ENCODE results near the gene CREBBP.

The CREBBP gene

GRCh38 chr16:3881499-3881990 is 1.0 kb upstream of the CREBBP start:
- no peak overlapping the region for H3K27ac ChIP-seq (ENCODE audit: low read length, poor library complexity, severe bottlenecking)
- peak overlapping the region in 1 of 2 experiments; percentile 77 for H2BK12ac ChIP-seq (ENCODE audit: low read length in 2 of 2)
- no peak overlapping the region for H3K23ac ChIP-seq (ENCODE audit: low read length in 2 of 2)
- peak overlapping the region; percentile 93 for H3K18ac ChIP-seq (ENCODE audit: low read depth in 1 of 2, low read length in 2 of 2)
- peak overlapping the region; percentile 67 to 80 for H3K4me3 ChIP-seq (ENCODE audit: insufficient read depth in 1 of 2, low read depth in 1 of 2, low read length in 2 of 2)
- H3K79me1 ChIP-seq (replicated peaks; ENCODE audit: low read length, poor library complexity, severe bottlenecking) = peaks cover 9% of the 10 kb centered on the region
- H2AK5ac ChIP-seq (ENCODE audit: low read length, severe bottlenecking) = peak overlapping the region; percentile 6
- peak overlapping the region in 1 of 2 experiments; percentile 90 for H3K4ac ChIP-seq (ENCODE audit: low read depth in 1 of 2, low read length in 2 of 2)
- no peak overlapping the region for H2BK5ac ChIP-seq (ENCODE audit: low read depth, low read length, poor library complexity, severe bottlenecking)
- peak overlapping the region; percentile 99 for H3K4me2 ChIP-seq (ENCODE audit: low read length, poor library complexity, severe bottlenecking)
- peak overlapping the region; percentile 80 for H4K91ac ChIP-seq (ENCODE audit: low read length)
- H4K8ac ChIP-seq (ENCODE audit: low read length) = peak overlapping the region; percentile 100
- peaks cover 14% of the 10 kb centered on the region for H3K4me1 ChIP-seq (ENCODE audit: control insufficient read depth, insufficient read depth, low read depth, low read length)
- H2BK120ac ChIP-seq (ENCODE audit: low read depth, low read length) = no peak overlapping the region
- peak overlapping the region; percentile 99 for H2AFZ ChIP-seq (ENCODE audit: low read depth, low read length)
- peaks cover 4 to 6% of the 10 kb centered on the region in 2 experiments for H3K36me3 ChIP-seq (ENCODE audit: control insufficient read depth in 1 of 2, insufficient read depth in 2 of 2, low read depth in 1 of 2, low read length in 2 of 2)
- H3K9me3 ChIP-seq (ENCODE audit: control insufficient read depth, low read length) = no peaks in the 10 kb centered on the region
- WGBS = 56% methylated on average over 30 of the region's 30 CpGs
- DNase-seq = no peak
- no peak overlapping the region for H2BK15ac ChIP-seq (ENCODE audit: low read depth, poor library complexity, severe bottlenecking)
- H3K9ac ChIP-seq (ENCODE audit: low read length) = peak overlapping the region; percentile 92
- H3K14ac ChIP-seq (ENCODE audit: low read length in 2 of 2) = peak overlapping the region in 1 of 2 experiments; percentile 68
- H3K27me3 ChIP-seq (ENCODE audit: control insufficient read depth in 1 of 2, insufficient read depth in 1 of 2, low read length in 2 of 2) = no peaks in the 10 kb centered on the region

- Histone ChIP-seq H3K4me2 (ENCODE audit: low read length, poor library complexity, severe bottlenecking) (peak overlapping the region; percentile 66), H3K4ac (ENCODE audit: low read depth in 1 of 2, low read length in 2 of 2) (peak overlapping the region in 1 of 2 experiments; percentile 76), H2BK15ac (ENCODE audit: low read depth, poor library complexity, severe bottlenecking) (peak overlapping the region; percentile 86), H3K9ac (ENCODE audit: low read length) (peak overlapping the region; percentile 92), H3K79me1 (replicated peaks; ENCODE audit: low read length, poor library complexity, severe bottlenecking) (peaks cover 9% of the 10 kb centered on the region), H3K27ac (ENCODE audit: low read length, poor library complexity, severe bottlenecking) (no peak overlapping the region), H2AFZ (ENCODE audit: low read depth, low read length) (no peak overlapping the region), H2BK120ac (ENCODE audit: low read depth, low read length) (peak overlapping the region; percentile 88), H2AK5ac (ENCODE audit: low read length, severe bottlenecking) (no peak overlapping the region), H3K4me1 (ENCODE audit: control insufficient read depth, insufficient read depth, low read depth, low read length) (peaks cover 14% of the 10 kb centered on the region), H4K8ac (ENCODE audit: low read length) (peak overlapping the region; percentile 71), H2BK12ac (ENCODE audit: low read length in 2 of 2) (no peak overlapping the region), H4K91ac (ENCODE audit: low read length) (peak overlapping the region; percentile 95), H2BK5ac (ENCODE audit: low read depth, low read length, poor library complexity, severe bottlenecking) (no peak overlapping the region), H3K18ac (ENCODE audit: low read depth in 1 of 2, low read length in 2 of 2) (peak overlapping the region; percentile 81 to 93), H3K27me3 (ENCODE audit: control insufficient read depth in 1 of 2, insufficient read depth in 1 of 2, low read length in 2 of 2) (no peaks in the 10 kb centered on the region), H3K14ac (ENCODE audit: low read length in 2 of 2) (peak overlapping the region in 1 of 2 experiments; percentile 96), H3K36me3 (ENCODE audit: control insufficient read depth in 1 of 2, insufficient read depth in 2 of 2, low read depth in 1 of 2, low read length in 2 of 2) (peaks cover 6 to 11% of the 10 kb centered on the region in 2 experiments), H3K23ac (ENCODE audit: low read length in 2 of 2) (no peak overlapping the region), H3K4me3 (ENCODE audit: insufficient read depth in 1 of 2, low read depth in 1 of 2, low read length in 2 of 2) (peak overlapping the region; percentile 71 to 89), H3K9me3 (ENCODE audit: control insufficient read depth, low read length) (no peaks in the 10 kb centered on the region)
- peak; percentile 69 for DNase-seq
- WGBS = 2% methylated on average over 41 of the region's 117 CpGs
Observed at GRCh38 chr16:3879887-3880564, 487 bp downstream of the CREBBP start.

- no peak overlapping the region for H4K91ac ChIP-seq (ENCODE audit: low read length)
- no peak overlapping the region for H2BK15ac ChIP-seq (ENCODE audit: low read depth, poor library complexity, severe bottlenecking)
- no peak overlapping the region for H3K23ac ChIP-seq (ENCODE audit: low read length in 2 of 2)
- no peak overlapping the region for H2BK5ac ChIP-seq (ENCODE audit: low read depth, low read length, poor library complexity, severe bottlenecking)
- no peak overlapping the region for H3K27ac ChIP-seq (ENCODE audit: low read length, poor library complexity, severe bottlenecking)
- H3K79me1 ChIP-seq (replicated peaks; ENCODE audit: low read length, poor library complexity, severe bottlenecking) = peaks cover 9% of the 10 kb centered on the region
- H2AFZ ChIP-seq (ENCODE audit: low read depth, low read length) = no peak overlapping the region
- H2BK120ac ChIP-seq (ENCODE audit: low read depth, low read length) = no peak overlapping the region
- H3K9ac ChIP-seq (ENCODE audit: low read length) = peak overlapping the region; percentile 85
- no peak overlapping the region for H4K8ac ChIP-seq (ENCODE audit: low read length)
- peak overlapping the region; percentile 50 to 90 for H3K14ac ChIP-seq (ENCODE audit: low read length in 2 of 2)
- no peaks in the 10 kb centered on the region for H3K27me3 ChIP-seq (ENCODE audit: control insufficient read depth in 1 of 2, insufficient read depth in 1 of 2, low read length in 2 of 2)
- H3K4ac ChIP-seq (ENCODE audit: low read depth in 1 of 2, low read length in 2 of 2) = no peak overlapping the region
- peak; percentile 54 for DNase-seq
- H2AK5ac ChIP-seq (ENCODE audit: low read length, severe bottlenecking) = no peak overlapping the region
- H2BK12ac ChIP-seq (ENCODE audit: low read length in 2 of 2) = no peak overlapping the region
- peak overlapping the region; percentile 71 to 89 for H3K4me3 ChIP-seq (ENCODE audit: insufficient read depth in 1 of 2, low read depth in 1 of 2, low read length in 2 of 2)
- 1% methylated on average over 34 of the region's 50 CpGs for WGBS
- peaks cover 6 to 11% of the 10 kb centered on the region in 2 experiments for H3K36me3 ChIP-seq (ENCODE audit: control insufficient read depth in 1 of 2, insufficient read depth in 2 of 2, low read depth in 1 of 2, low read length in 2 of 2)
- peak overlapping the region; percentile 66 for H3K4me2 ChIP-seq (ENCODE audit: low read length, poor library complexity, severe bottlenecking)
- no peaks in the 10 kb centered on the region for H3K9me3 ChIP-seq (ENCODE audit: control insufficient read depth, low read length)
- peak overlapping the region in 1 of 2 experiments; percentile 41 for H3K18ac ChIP-seq (ENCODE audit: low read depth in 1 of 2, low read length in 2 of 2)
- peaks cover 14% of the 10 kb centered on the region for H3K4me1 ChIP-seq (ENCODE audit: control insufficient read depth, insufficient read depth, low read depth, low read length)
Observed at GRCh38 chr16:3879258-3879886, 1.1 kb downstream of the CREBBP start.

- 63% methylated on average over 7 of the region's 8 CpGs for WGBS
- no peaks in the 10 kb centered on the region for H3K27me3 ChIP-seq (ENCODE audit: control insufficient read depth in 1 of 2, insufficient read depth in 1 of 2, low read length in 2 of 2)
- H3K4me2 ChIP-seq (ENCODE audit: low read length, poor library complexity, severe bottlenecking) = peak overlapping the region; percentile 90
- no peak overlapping the region for H3K27ac ChIP-seq (ENCODE audit: low read length, poor library complexity, severe bottlenecking)
- peaks cover 10% of the 10 kb centered on the region for H3K79me1 ChIP-seq (replicated peaks; ENCODE audit: low read length, poor library complexity, severe bottlenecking)
- H4K91ac ChIP-seq (ENCODE audit: low read length) = no peak overlapping the region
- no peak overlapping the region for H3K4ac ChIP-seq (ENCODE audit: low read depth in 1 of 2, low read length in 2 of 2)
- no peak overlapping the region for H2BK15ac ChIP-seq (ENCODE audit: low read depth, poor library complexity, severe bottlenecking)
- peaks cover 19% of the 10 kb centered on the region for H3K4me1 ChIP-seq (ENCODE audit: control insufficient read depth, insufficient read depth, low read depth, low read length)
- H3K9ac ChIP-seq (ENCODE audit: low read length) = peak overlapping the region; percentile 85
- no peaks in the 10 kb centered on the region for H3K9me3 ChIP-seq (ENCODE audit: control insufficient read depth, low read length)
- no peak overlapping the region for H3K23ac ChIP-seq (ENCODE audit: low read length in 2 of 2)
- peaks cover 9 to 11% of the 10 kb centered on the region in 2 experiments for H3K36me3 ChIP-seq (ENCODE audit: control insufficient read depth in 1 of 2, insufficient read depth in 2 of 2, low read depth in 1 of 2, low read length in 2 of 2)
- DNase-seq = no peak
- no peak overlapping the region for H4K8ac ChIP-seq (ENCODE audit: low read length)
- H2AFZ ChIP-seq (ENCODE audit: low read depth, low read length) = no peak overlapping the region
- no peak overlapping the region for H2BK120ac ChIP-seq (ENCODE audit: low read depth, low read length)
- H2BK5ac ChIP-seq (ENCODE audit: low read depth, low read length, poor library complexity, severe bottlenecking) = no peak overlapping the region
- H3K4me3 ChIP-seq (ENCODE audit: insufficient read depth in 1 of 2, low read depth in 1 of 2, low read length in 2 of 2) = peak overlapping the region in 1 of 2 experiments; percentile 89
- H2AK5ac ChIP-seq (ENCODE audit: low read length, severe bottlenecking) = no peak overlapping the region
- H3K18ac ChIP-seq (ENCODE audit: low read depth in 1 of 2, low read length in 2 of 2) = no peak overlapping the region
- no peak overlapping the region for H2BK12ac ChIP-seq (ENCODE audit: low read length in 2 of 2)
- H3K14ac ChIP-seq (ENCODE audit: low read length in 2 of 2) = no peak overlapping the region
Observed at GRCh38 chr16:3878610-3879009, 1.9 kb downstream of the CREBBP start.
